Measurements from ENCODE around the gene DCHS1.

Gene DCHS1

DNA sequence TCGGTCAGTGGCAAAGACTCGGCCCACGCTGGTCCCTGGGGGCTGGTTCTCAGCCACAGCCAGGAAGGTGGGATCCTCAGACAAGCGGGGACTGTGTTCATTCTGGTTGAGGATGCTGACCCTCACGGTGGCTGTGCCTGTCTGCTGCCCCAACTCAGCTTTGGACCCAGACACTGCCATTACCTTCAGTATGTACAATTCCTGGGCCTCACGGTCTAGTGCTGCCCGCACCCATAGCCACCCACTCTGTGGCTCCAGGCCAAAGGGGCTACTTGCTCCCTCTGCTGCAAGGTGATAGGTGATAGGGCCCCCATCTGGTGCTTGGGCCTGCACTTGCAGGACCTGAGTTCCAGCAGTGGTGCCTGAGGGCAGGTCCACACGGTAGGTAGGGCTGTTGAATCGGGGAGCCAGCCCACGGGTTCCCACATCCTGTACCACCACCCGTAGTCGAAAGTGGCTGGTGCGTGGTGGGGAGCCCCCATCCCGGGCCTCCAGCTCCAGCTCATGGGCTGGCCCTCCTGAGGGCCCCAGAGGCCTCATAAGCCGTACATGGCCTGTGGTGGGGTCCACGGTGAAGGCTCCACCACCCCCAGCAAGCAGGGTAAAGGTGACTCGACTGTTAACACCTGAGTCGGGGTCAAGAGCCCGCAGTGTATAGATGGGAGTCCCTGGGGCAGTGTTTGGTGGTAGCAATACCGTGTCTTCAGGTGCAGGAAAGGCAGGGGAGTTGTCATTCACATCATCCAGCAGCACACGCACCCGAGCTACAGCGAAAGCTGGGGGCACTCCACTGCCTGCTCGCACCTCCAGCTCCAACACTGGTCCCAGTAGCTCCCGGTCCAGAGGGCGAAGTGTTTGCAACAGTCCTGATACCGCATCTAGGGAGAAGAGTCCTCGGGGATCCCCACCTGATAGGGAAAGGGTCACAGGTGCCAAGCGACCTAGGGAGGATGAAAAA, 23.2 kb downstream of the DCHS1 start:
- TF ChIP-seq ZFP3 (CRISPR knock-in tag; IDR thresholded peaks at IDR 0.05) (no peak), ISL1 (CRISPR knock-in tag; IDR thresholded peaks at IDR 0.05) (no peak), ESRRG (CRISPR knock-in tag; IDR thresholded peaks at IDR 0.05) (no peak), ZNF70 (CRISPR knock-in tag; IDR thresholded peaks at IDR 0.05) (no peak), ZNF565 (CRISPR knock-in tag; conservative IDR thresholded peaks at IDR 0.05; ENCODE audit: low read depth) (no peak), TOX (CRISPR knock-in tag; IDR thresholded peaks at IDR 0.05; ENCODE audit: borderline replicate concordance) (no peak), ZC3H10 (CRISPR knock-in tag; IDR thresholded peaks at IDR 0.05) (no peak), TCF4 (CRISPR knock-in tag; IDR thresholded peaks at IDR 0.05; ENCODE audit: borderline replicate concordance) (no peak), ZNF8 (CRISPR knock-in tag; IDR thresholded peaks at IDR 0.05) (no peak), BACH2 (CRISPR knock-in tag; IDR thresholded peaks at IDR 0.05; ENCODE audit: borderline replicate concordance) (no peak), GLIS3 (CRISPR knock-in tag; IDR thresholded peaks at IDR 0.05) (no peak)
- TF ChIP-seq, protein P1, sequence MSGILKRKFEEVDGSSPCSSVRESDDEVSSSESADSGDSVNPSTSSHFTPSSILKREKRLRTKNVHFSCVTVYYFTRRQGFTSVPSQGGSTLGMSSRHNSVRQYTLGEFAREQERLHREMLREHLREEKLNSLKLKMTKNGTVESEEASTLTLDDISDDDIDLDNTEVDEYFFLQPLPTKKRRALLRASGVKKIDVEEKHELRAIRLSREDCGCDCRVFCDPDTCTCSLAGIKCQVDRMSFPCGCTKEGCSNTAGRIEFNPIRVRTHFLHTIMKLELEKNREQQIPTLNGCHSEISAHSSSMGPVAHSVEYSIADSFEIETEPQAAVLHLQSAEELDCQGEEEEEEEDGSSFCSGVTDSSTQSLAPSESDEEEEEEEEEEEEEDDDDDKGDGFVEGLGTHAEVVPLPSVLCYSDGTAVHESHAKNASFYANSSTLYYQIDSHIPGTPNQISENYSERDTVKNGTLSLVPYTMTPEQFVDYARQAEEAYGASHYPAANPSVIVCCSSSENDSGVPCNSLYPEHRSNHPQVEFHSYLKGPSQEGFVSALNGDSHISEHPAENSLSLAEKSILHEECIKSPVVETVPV (CRISPR knock-in tag; IDR thresholded peaks at IDR 0.05) = no peak
- TF ChIP-seq, protein P2, sequence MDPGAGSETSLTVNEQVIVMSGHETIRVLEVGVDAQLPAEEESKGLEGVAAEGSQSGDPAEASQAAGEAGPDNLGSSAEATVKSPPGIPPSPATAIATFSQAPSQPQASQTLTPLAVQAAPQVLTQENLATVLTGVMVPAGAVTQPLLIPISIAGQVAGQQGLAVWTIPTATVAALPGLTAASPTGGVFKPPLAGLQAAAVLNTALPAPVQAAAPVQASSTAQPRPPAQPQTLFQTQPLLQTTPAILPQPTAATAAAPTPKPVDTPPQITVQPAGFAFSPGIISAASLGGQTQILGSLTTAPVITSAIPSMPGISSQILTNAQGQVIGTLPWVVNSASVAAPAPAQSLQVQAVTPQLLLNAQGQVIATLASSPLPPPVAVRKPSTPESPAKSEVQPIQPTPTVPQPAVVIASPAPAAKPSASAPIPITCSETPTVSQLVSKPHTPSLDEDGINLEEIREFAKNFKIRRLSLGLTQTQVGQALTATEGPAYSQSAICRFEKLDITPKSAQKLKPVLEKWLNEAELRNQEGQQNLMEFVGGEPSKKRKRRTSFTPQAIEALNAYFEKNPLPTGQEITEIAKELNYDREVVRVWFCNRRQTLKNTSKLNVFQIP (CRISPR knock-in tag; IDR thresholded peaks at IDR 0.05; ENCODE audit: borderline replicate concordance, low read depth) = no peak
- TF ChIP-seq, protein P3, sequence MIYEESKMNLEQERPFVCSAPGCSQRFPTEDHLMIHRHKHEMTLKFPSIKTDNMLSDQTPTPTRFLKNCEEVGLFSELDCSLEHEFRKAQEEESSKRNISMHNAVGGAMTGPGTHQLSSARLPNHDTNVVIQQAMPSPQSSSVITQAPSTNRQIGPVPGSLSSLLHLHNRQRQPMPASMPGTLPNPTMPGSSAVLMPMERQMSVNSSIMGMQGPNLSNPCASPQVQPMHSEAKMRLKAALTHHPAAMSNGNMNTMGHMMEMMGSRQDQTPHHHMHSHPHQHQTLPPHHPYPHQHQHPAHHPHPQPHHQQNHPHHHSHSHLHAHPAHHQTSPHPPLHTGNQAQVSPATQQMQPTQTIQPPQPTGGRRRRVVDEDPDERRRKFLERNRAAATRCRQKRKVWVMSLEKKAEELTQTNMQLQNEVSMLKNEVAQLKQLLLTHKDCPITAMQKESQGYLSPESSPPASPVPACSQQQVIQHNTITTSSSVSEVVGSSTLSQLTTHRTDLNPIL (CRISPR knock-in tag; IDR thresholded peaks at IDR 0.05; ENCODE audit: low read depth) = no peak
- no peak for ATAC-seq

DNA sequence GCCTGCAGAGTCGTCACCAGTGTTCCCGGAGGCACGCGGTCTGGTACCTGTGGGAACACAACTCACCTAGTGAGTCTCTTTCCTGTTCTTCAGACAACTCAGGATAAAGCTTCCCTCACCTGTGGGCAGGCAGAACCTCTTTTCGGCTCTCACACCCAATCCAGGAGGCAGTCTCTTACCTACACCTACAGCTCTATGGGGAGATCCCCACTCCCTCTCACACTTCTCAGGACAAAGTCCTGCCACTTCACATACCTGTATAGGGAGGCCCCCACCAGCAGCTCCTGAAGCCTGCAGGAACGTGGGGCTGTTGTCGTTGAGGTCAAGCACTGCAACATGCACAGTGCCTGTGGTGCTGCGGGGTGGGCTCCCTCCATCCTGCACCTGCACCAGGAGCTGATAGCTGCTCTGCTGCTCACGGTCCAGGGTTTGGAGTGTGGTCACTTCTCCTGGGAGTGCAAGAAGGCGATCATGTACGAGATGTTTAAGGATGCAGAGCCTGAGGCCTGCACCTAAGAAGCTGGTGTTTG, 24.2 kb downstream of the DCHS1 start:
- TF ChIP-seq, protein P4, sequence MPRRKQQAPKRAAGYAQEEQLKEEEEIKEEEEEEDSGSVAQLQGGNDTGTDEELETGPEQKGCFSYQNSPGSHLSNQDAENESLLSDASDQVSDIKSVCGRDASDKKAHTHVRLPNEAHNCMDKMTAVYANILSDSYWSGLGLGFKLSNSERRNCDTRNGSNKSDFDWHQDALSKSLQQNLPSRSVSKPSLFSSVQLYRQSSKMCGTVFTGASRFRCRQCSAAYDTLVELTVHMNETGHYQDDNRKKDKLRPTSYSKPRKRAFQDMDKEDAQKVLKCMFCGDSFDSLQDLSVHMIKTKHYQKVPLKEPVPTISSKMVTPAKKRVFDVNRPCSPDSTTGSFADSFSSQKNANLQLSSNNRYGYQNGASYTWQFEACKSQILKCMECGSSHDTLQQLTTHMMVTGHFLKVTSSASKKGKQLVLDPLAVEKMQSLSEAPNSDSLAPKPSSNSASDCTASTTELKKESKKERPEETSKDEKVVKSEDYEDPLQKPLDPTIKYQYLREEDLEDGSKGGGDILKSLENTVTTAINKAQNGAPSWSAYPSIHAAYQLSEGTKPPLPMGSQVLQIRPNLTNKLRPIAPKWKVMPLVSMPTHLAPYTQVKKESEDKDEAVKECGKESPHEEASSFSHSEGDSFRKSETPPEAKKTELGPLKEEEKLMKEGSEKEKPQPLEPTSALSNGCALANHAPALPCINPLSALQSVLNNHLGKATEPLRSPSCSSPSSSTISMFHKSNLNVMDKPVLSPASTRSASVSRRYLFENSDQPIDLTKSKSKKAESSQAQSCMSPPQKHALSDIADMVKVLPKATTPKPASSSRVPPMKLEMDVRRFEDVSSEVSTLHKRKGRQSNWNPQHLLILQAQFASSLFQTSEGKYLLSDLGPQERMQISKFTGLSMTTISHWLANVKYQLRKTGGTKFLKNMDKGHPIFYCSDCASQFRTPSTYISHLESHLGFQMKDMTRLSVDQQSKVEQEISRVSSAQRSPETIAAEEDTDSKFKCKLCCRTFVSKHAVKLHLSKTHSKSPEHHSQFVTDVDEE (CRISPR knock-in tag; IDR thresholded peaks at IDR 0.05) = no peak
- TF ChIP-seq SNAI2 (CRISPR knock-in tag; IDR thresholded peaks at IDR 0.05) (no peak), PPARA (CRISPR knock-in tag; IDR thresholded peaks at IDR 0.05; ENCODE audit: borderline replicate concordance) (no peak)
- TF ChIP-seq, protein P2 (CRISPR knock-in tag; IDR thresholded peaks at IDR 0.05; ENCODE audit: borderline replicate concordance, low read depth) = no peak
- ATAC-seq = no peak

DNA sequence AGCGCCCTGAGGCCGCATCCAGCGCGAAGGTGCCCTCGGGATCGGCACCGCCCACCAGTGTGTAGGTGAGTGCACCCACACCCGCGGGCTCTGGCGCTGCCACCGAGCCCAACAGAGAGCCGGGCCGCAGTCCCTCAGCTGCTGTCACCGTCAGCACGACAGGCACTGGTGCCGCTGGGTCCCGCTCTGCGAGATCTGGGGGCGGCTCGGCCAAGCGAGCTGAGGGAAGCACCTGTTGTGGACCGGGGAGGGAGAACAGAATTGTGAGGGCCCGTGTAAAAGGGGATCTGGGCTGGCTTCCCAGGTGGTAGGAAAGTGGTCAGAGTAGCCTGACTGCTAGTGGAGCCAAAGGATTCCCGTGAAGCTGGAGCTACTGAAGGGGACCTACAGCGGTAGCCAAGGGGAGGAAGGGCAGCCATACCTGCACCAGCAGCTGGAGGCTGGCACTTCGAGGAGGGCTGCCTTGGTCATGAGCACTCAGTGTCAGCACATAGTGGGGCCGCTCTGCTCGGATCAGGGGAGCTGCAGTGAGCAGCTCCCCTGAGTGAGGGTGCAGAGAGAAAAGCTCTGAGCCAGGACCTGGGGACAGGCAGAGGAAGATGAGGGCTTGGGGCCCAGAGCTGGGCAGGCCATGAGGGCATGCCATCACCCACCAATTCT, 24.8 kb downstream of the DCHS1 start:
- ATAC-seq = no peak
- TF ChIP-seq ZFP3 (CRISPR knock-in tag; IDR thresholded peaks at IDR 0.05) (no peak), OSR1 (CRISPR knock-in tag; IDR thresholded peaks at IDR 0.05) (no peak), ESRRG (CRISPR knock-in tag; IDR thresholded peaks at IDR 0.05) (no peak), RARB (CRISPR knock-in tag; IDR thresholded peaks at IDR 0.05) (no peak), ZNF8 (CRISPR knock-in tag; IDR thresholded peaks at IDR 0.05) (no peak), BACH2 (CRISPR knock-in tag; IDR thresholded peaks at IDR 0.05; ENCODE audit: borderline replicate concordance) (no peak), TOX (CRISPR knock-in tag; IDR thresholded peaks at IDR 0.05; ENCODE audit: borderline replicate concordance) (no peak), TCF4 (CRISPR knock-in tag; IDR thresholded peaks at IDR 0.05; ENCODE audit: borderline replicate concordance) (no peak), ZNF565 (CRISPR knock-in tag; conservative IDR thresholded peaks at IDR 0.05; ENCODE audit: low read depth) (no peak), GLIS3 (CRISPR knock-in tag; IDR thresholded peaks at IDR 0.05) (no peak), PPARA (CRISPR knock-in tag; IDR thresholded peaks at IDR 0.05; ENCODE audit: borderline replicate concordance) (no peak), ZNF70 (CRISPR knock-in tag; IDR thresholded peaks at IDR 0.05) (no peak), ZC3H10 (CRISPR knock-in tag; IDR thresholded peaks at IDR 0.05) (no peak), SNAI2 (CRISPR knock-in tag; IDR thresholded peaks at IDR 0.05) (no peak), ISL1 (CRISPR knock-in tag; IDR thresholded peaks at IDR 0.05) (no peak)
- TF ChIP-seq, protein P2 (CRISPR knock-in tag; IDR thresholded peaks at IDR 0.05; ENCODE audit: borderline replicate concordance, low read depth) = no peak
- TF ChIP-seq, protein P1 (CRISPR knock-in tag; IDR thresholded peaks at IDR 0.05) = no peak

Measured in SK-N-SH treated with all-trans-retinoic acid at 6 μM for 48 hours (cell line).